Measurements from ENCODE around the gene BAZ1A.

BAZ1A gene

DNA sequence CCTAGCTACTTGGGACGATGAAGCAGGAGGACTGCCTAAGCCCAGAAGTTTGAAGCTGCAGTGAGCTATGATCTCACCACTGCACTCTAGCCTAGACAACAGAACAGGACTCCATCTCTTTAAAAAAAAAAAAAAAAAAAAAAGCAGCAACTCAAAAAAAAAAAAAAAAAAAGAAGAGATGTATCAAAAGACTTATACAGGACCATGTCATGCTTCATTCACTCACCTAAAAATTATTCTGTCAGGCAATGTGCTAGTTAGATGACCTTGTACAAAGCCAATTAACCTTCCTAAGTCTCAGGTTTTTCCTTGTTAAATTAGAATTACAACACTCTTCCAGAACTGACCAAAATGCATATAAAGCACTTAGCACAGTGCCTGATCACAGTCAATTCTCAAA lies 50.9 kb downstream of the BAZ1A start:
- TF ChIP-seq CTCF (IDR thresholded peaks at IDR 0.05) = no peak

- TF ChIP-seq CTCF (IDR thresholded peaks at IDR 0.05) = no peak
Measured at GRCh38 chr14:34817768-34818167, 57.4 kb downstream of the BAZ1A start.

- no peak for TF ChIP-seq CTCF (IDR thresholded peaks at IDR 0.05)
Measured at GRCh38 chr14:34810028-34810427, 65.1 kb downstream of the BAZ1A start.

GRCh38 chr14:34806257-34806656 lies 68.9 kb downstream of the BAZ1A start:
- TF ChIP-seq CTCF (IDR thresholded peaks at IDR 0.05) = no peak

GRCh38 chr14:34804933-34805332 lies 70.2 kb downstream of the BAZ1A start:
- no peak for TF ChIP-seq CTCF (IDR thresholded peaks at IDR 0.05)

- TF ChIP-seq CTCF (IDR thresholded peaks at IDR 0.05) = no peak
Measured at GRCh38 chr14:34797747-34798583, 77.2 kb downstream of the BAZ1A start.

DNA sequence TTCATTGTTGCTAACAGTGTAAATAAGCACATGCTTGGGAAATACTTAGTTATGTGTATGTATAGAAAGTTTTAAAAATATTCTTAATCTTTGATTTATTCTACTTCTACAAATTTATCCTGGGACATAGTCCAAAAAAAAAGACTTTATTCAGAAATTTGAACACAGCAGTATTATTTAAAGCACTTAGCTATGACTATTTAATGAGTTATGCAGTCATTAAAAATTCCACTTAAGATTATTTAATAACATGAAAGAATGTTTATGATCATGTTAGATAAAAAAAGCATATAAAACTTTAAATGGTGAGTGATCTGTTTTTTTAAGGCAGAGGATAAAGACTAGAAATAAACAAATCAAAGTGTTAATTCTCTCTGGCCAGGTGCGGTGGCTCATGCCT lies 78.3 kb downstream of the BAZ1A start:
- no peak for TF ChIP-seq CTCF (IDR thresholded peaks at IDR 0.05)

DNA sequence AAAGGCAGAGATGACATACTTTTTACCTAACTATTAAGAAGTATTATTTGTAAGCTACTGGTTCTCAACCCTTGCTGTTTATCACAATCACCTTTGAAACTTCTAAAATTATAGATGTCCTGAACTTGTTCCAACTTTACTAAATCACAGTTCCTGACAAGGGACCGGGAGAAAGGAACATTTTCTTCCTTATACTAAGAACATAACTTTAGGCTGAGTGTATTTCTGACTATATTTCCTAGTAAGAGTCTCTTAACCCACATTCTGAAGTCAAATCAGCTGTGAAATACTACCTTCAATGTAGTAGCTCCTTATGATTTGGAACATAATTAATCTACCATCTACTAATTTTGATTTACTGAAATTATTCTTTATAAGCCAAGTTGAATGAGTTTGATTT lies 80.2 kb downstream of the BAZ1A start:
- no peak for TF ChIP-seq CTCF (IDR thresholded peaks at IDR 0.05)

Data from LNCAP (cell line).